HepG2 (cell line): Measurements from ENCODE around the gene C2orf80. TPM values are rescaled to one million over a fixed set of nuclear protein-coding genes. Genes with fewer than 3 reads are reported as not detected.
A peak's percentile ranks its signal among the peaks of the same experiment; 100 is the strongest.

Experiments used
- CBFB ChIP-seq: sonication (generic); formaldehyde crosslinking; IDR thresholded peaks from 2 replicates; pipeline ENCODE4 v1.4.0; 2020; ENCODE audit warnings: missing genetic modification reagents
- ETV6 ChIP-seq: sonication (generic); formaldehyde crosslinking; conservative IDR thresholded peaks from 2 replicates; pipeline ENCODE4 v1.4.0; 2020; ENCODE audit warnings: missing genetic modification reagents
- FLYWCH1 ChIP-seq: sonication (generic); formaldehyde crosslinking; IDR thresholded peaks from 2 replicates; pipeline ENCODE4 v1.8.1; 2023; ENCODE audit warnings: mild to moderate bottlenecking, missing genetic modification reagents
- FOXK2 ChIP-seq: fragments of 450-650 bp; IDR thresholded peaks from 2 replicates; pipeline ENCODE4 v1.6.1; 2016
- HOXA9 ChIP-seq: sonication (generic); formaldehyde crosslinking; IDR thresholded peaks from 2 replicates; pipeline ENCODE4 v1.8.1; 2022; ENCODE audit warnings: missing genetic modification reagents, mild to moderate bottlenecking, moderate library complexity, borderline replicate concordance
- KDM4B ChIP-seq: sonication (generic); formaldehyde crosslinking; IDR thresholded peaks from 2 replicates; pipeline ENCODE4 v1.4.0; 2020; ENCODE audit warnings: missing genetic modification reagents
- KDM5A ChIP-seq: fragments of 200-600 bp; sonication (generic); IDR thresholded peaks from 2 replicates; pipeline ENCODE4 v1.7.0; 2018; ENCODE audit warnings: antibody characterized with exemption, mild to moderate bottlenecking, low read length, borderline replicate concordance
- MIXL1 ChIP-seq: IDR thresholded peaks from 2 replicates; pipeline ENCODE4 v1.6.1; 2016
- MYC ChIP-seq: sonication (generic); formaldehyde crosslinking; IDR thresholded peaks from 2 replicates; pipeline ENCODE4 v1.9.0; 2021; ENCODE audit warnings: missing genetic modification reagents, borderline replicate concordance
- SMYD3 ChIP-seq: sonication (generic); formaldehyde crosslinking; IDR thresholded peaks from 2 replicates; pipeline ENCODE4 v1.8.1; 2023; ENCODE audit warnings: mild to moderate bottlenecking, missing genetic modification reagents
- ZNF333 ChIP-seq: sonication (generic); formaldehyde crosslinking; IDR thresholded peaks from 2 replicates; pipeline ENCODE4 v1.4.0; 2020; ENCODE audit warnings: mild to moderate bottlenecking, missing genetic modification reagents, borderline replicate concordance
- ZNF501 ChIP-seq: sonication (generic); formaldehyde crosslinking; IDR thresholded peaks from 2 replicates; pipeline ENCODE4 v1.5.1; 2020; ENCODE audit warnings: mild to moderate bottlenecking, moderate library complexity, missing genetic modification reagents
- ZNF678 ChIP-seq: sonication (generic); formaldehyde crosslinking; IDR thresholded peaks from 2 replicates; pipeline ENCODE4 v1.4.0; 2020; ENCODE audit warnings: mild to moderate bottlenecking, missing genetic modification reagents
- ZNF709 ChIP-seq: sonication (generic); formaldehyde crosslinking; IDR thresholded peaks from 2 replicates; pipeline ENCODE4 v1.5.0; 2020; ENCODE audit warnings: mild to moderate bottlenecking, missing genetic modification reagents
- ZNF883 ChIP-seq: sonication (generic); formaldehyde crosslinking; IDR thresholded peaks from 2 replicates; pipeline ENCODE4 v1.5.1; 2020; ENCODE audit warnings: mild to moderate bottlenecking, missing genetic modification reagents; ENCODE audit errors: not compliant biosample characterization
- polyA plus RNA-seq, 8 experiments: library from polyadenylated mRNA; depleted of rRNA in 3 of 8; stranded (reverse) in 7 of 8; unstranded in 1 of 8; fragments of >200 nt; fragmentation: Illumina TruSeq in 4 of 8; extraction: Trizol in 4 of 8; gene quantifications; 2 replicates each; pipeline versions ENCODE4 v1.2.1 to v1.2.3, GENCODE V29; 2011 to 2016; ENCODE audit warnings: low read depth in 4 of 8, missing spikeins in 1 of 8, mixed read lengths in 1 of 8; ENCODE audit not compliant: insufficient read depth in 1 of 8
- total RNA-seq, 5 experiments: library from RNA; depleted of rRNA; stranded (reverse); fragments of >200 nt; fragmentation: Illumina TruSeq; extraction: Trizol; gene quantifications; 2 replicates each; pipeline ENCODE4 v1.2.3, GENCODE V29; 2016; ENCODE audit warnings: low read depth in 1 of 5
- TF ChIP-seq, protein P1 (sequence below): sonication (generic); formaldehyde crosslinking; IDR thresholded peaks from 2 replicates; pipeline ENCODE4 v1.8.1; 2022; ENCODE audit warnings: low read depth, mild to moderate bottlenecking, missing genetic modification reagents
- TF ChIP-seq, protein P2 (sequence below): sonication (generic); formaldehyde crosslinking; IDR thresholded peaks from 2 replicates; pipeline ENCODE4 v1.5.1; 2020; ENCODE audit warnings: mild to moderate bottlenecking, missing genetic modification reagents, borderline replicate concordance
- TF ChIP-seq, protein P3 (sequence below): sonication (generic); formaldehyde crosslinking; IDR thresholded peaks from 2 replicates; pipeline ENCODE4 v1.5.0; 2020; ENCODE audit warnings: mild to moderate bottlenecking, missing genetic modification reagents, borderline replicate concordance
- TF ChIP-seq, protein P4 (sequence below): sonication (generic); formaldehyde crosslinking; IDR thresholded peaks from 2 replicates; pipeline ENCODE4 v1.5.0; 2020; ENCODE audit warnings: mild to moderate bottlenecking, missing genetic modification reagents, moderate library complexity

Gene C2orf80
- total and polyA plus RNA-seq, 2 of the 13 experiments (the other 11 are each of a cell fraction or from before 2014, with no cell fraction given), result not detected

DNA sequence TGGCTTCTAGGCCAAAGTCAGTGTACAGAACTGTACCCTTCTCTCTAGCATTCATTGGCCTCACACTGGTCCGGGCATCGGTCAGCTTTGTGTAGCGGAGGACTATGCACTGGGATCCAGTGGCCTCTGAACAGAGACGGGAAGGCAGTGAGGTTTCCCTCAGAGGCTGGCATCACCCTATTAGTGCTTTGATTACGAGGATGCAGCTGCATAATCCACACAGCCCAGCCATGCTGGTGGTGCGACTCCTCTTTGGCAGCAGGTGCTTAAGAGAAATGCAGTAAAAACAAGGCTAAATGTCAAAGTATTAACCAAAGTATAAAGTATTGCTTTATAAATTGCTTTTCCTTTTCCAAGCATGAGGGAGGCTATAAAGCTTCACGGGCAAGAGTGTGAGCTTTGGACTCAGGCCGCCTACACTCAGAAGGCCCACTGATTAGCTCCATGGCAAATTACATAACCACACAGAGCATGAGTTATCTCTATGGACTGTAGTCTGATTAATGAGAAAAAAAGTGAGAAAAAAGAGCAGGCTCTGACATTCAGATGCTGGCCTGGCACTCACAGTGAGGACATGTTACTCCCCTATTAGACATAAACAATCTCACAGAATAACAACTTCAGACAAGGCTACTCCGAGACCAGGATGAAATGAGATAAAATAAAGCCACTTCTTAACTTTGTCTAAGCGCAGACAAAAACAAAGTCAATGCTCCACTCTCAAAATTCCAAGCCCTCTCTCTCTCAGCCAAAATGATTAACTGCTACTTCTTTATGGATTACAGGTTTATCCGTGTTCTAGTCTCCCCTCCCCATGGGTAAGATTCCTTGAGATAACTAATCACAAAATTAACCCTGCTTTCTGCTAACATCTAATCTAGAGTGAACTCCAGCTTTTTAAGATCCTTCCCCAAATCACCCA, 53.8 kb downstream of the C2orf80 start (continued):
- TF ChIP-seq, protein P1, sequence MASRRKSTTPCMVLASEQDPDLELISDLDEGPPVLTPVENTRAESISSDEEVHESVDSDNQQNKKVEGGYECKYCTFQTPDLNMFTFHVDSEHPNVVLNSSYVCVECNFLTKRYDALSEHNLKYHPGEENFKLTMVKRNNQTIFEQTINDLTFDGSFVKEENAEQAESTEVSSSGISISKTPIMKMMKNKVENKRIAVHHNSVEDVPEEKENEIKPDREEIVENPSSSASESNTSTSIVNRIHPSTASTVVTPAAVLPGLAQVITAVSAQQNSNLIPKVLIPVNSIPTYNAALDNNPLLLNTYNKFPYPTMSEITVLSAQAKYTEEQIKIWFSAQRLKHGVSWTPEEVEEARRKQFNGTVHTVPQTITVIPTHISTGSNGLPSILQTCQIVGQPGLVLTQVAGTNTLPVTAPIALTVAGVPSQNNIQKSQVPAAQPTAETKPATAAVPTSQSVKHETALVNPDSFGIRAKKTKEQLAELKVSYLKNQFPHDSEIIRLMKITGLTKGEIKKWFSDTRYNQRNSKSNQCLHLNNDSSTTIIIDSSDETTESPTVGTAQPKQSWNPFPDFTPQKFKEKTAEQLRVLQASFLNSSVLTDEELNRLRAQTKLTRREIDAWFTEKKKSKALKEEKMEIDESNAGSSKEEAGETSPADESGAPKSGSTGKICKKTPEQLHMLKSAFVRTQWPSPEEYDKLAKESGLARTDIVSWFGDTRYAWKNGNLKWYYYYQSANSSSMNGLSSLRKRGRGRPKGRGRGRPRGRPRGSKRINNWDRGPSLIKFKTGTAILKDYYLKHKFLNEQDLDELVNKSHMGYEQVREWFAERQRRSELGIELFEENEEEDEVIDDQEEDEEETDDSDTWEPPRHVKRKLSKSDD (CRISPR knock-in tag), result no peak
- no peak for TF ChIP-seq MYC (CRISPR knock-in tag)
- no peak for TF ChIP-seq FOXK2
- TF ChIP-seq SMYD3 (CRISPR knock-in tag), result peak; percentile 51; the same call in 1 of the 2 replicates
- TF ChIP-seq ZNF678 (CRISPR knock-in tag), result no peak
- TF ChIP-seq ZNF501 (CRISPR knock-in tag), result 0 out of 2 replicates have a peak, but pooled peaks have one; percentile 53
- TF ChIP-seq, protein P2, sequence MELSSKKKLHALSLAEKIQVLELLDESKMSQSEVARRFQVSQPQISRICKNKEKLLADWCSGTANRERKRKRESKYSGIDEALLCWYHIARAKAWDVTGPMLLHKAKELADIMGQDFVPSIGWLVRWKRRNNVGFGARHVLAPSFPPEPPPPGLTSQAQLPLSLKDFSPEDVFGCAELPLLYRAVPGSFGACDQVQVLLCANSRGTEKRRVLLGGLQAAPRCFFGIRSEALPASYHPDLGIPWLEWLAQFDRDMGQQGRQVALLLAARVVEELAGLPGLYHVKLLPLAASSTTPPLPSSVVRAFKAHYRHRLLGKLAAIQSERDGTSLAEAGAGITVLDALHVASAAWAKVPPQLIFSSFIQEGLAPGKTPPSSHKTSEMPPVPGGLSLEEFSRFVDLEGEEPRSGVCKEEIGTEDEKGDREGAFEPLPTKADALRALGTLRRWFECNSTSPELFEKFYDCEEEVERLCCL (CRISPR knock-in tag), result no peak
- no peak for TF ChIP-seq ETV6
- no peak for TF ChIP-seq FLYWCH1 (CRISPR knock-in tag)
- TF ChIP-seq, protein P3, sequence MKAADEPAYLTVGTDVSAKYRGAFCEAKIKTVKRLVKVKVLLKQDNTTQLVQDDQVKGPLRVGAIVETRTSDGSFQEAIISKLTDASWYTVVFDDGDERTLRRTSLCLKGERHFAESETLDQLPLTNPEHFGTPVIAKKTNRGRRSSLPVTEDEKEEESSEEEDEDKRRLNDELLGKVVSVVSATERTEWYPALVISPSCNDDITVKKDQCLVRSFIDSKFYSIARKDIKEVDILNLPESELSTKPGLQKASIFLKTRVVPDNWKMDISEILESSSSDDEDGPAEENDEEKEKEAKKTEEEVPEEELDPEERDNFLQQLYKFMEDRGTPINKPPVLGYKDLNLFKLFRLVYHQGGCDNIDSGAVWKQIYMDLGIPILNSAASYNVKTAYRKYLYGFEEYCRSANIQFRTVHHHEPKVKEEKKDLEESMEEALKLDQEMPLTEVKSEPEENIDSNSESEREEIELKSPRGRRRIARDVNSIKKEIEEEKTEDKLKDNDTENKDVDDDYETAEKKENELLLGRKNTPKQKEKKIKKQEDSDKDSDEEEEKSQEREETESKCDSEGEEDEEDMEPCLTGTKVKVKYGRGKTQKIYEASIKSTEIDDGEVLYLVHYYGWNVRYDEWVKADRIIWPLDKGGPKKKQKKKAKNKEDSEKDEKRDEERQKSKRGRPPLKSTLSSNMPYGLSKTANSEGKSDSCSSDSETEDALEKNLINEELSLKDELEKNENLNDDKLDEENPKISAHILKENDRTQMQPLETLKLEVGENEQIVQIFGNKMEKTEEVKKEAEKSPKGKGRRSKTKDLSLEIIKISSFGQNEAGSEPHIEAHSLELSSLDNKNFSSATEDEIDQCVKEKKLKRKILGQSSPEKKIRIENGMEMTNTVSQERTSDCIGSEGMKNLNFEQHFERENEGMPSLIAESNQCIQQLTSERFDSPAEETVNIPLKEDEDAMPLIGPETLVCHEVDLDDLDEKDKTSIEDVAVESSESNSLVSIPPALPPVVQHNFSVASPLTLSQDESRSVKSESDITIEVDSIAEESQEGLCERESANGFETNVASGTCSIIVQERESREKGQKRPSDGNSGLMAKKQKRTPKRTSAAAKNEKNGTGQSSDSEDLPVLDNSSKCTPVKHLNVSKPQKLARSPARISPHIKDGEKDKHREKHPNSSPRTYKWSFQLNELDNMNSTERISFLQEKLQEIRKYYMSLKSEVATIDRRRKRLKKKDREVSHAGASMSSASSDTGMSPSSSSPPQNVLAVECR (CRISPR knock-in tag), result no peak
- TF ChIP-seq HOXA9 (CRISPR knock-in tag), result no peak
- TF ChIP-seq CBFB (CRISPR knock-in tag), result no peak
- TF ChIP-seq ZNF709 (CRISPR knock-in tag), result peak; percentile 63; the same call in 1 of the 2 replicates
- TF ChIP-seq, protein P4, sequence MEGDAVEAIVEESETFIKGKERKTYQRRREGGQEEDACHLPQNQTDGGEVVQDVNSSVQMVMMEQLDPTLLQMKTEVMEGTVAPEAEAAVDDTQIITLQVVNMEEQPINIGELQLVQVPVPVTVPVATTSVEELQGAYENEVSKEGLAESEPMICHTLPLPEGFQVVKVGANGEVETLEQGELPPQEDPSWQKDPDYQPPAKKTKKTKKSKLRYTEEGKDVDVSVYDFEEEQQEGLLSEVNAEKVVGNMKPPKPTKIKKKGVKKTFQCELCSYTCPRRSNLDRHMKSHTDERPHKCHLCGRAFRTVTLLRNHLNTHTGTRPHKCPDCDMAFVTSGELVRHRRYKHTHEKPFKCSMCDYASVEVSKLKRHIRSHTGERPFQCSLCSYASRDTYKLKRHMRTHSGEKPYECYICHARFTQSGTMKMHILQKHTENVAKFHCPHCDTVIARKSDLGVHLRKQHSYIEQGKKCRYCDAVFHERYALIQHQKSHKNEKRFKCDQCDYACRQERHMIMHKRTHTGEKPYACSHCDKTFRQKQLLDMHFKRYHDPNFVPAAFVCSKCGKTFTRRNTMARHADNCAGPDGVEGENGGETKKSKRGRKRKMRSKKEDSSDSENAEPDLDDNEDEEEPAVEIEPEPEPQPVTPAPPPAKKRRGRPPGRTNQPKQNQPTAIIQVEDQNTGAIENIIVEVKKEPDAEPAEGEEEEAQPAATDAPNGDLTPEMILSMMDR (CRISPR knock-in tag), result no peak
- no peak for TF ChIP-seq KDM5A
- TF ChIP-seq ZNF883 (CRISPR knock-in tag), result no peak
- TF ChIP-seq ZNF333 (CRISPR knock-in tag), result no peak
- no peak for TF ChIP-seq KDM4B (CRISPR knock-in tag)
- peak; percentile 96 for TF ChIP-seq MIXL1
